H9 (cell line): Measurements from ENCODE around the gene GRAMD1C. TPM values are rescaled to one million over a fixed set of nuclear protein-coding genes. Genes with fewer than 3 reads are reported as not detected.

ENCODE experiments used
- DNase-seq: peaks from one replicate; pipeline ENCODE4 v3.0.0-alpha.2; 2017
- H2AFZ ChIP-seq: one replicate; pipeline ENCODE4 v1.6.1; 2013; ENCODE audit warnings: mild to moderate bottlenecking, low read length, control low read depth, moderate library complexity
- H2AK5ac ChIP-seq: 2 replicates; pipeline ENCODE4 v1.6.1; 2013; ENCODE audit warnings: low read length, control low read depth, mixed read lengths; ENCODE audit not compliant: insufficient read length
- H2BK120ac ChIP-seq: one replicate; pipeline ENCODE4 v1.6.1; 2013; ENCODE audit warnings: low read depth, mild to moderate bottlenecking, low read length, control low read depth, inconsistent platforms; ENCODE audit not compliant: poor library complexity, severe bottlenecking
- H2BK12ac ChIP-seq: 2 replicates; pipeline ENCODE4 v1.6.1; 2013; ENCODE audit warnings: low read length, control low read depth, mixed read lengths, low read depth; ENCODE audit not compliant: insufficient read length
- H2BK15ac ChIP-seq: 2 replicates; pipeline ENCODE4 v1.6.1; 2013; ENCODE audit warnings: low read depth, low read length, control low read depth
- H2BK20ac ChIP-seq: one replicate; pipeline ENCODE4 v1.6.1; 2013; ENCODE audit warnings: low read depth, mild to moderate bottlenecking, low read length, control low read depth, inconsistent platforms; ENCODE audit not compliant: poor library complexity, severe bottlenecking
- H2BK5ac ChIP-seq: 2 replicates; pipeline ENCODE4 v1.6.1; 2013; ENCODE audit warnings: low read length, control low read depth, mixed read lengths; ENCODE audit not compliant: insufficient read length
- H3K14ac ChIP-seq: 2 replicates; pipeline ENCODE4 v1.6.1; 2013; ENCODE audit warnings: low read length, control low read depth; ENCODE audit not compliant: insufficient read depth
- H3K18ac ChIP-seq: 2 replicates; pipeline ENCODE4 v1.6.1; 2013; ENCODE audit warnings: low read depth, mild to moderate bottlenecking, mixed read lengths, low read length, control low read depth; ENCODE audit not compliant: insufficient read length
- H3K23ac ChIP-seq: 2 replicates; pipeline ENCODE4 v1.6.1; 2013; ENCODE audit warnings: low read length, control low read depth, mixed read lengths, low read depth; ENCODE audit not compliant: insufficient read length
- H3K23me2 ChIP-seq: 2 replicates; pipeline ENCODE4 v1.6.1; 2013; ENCODE audit warnings: low read depth, mild to moderate bottlenecking, mixed read lengths, low read length, control low read depth; ENCODE audit not compliant: insufficient read length, poor library complexity, severe bottlenecking
- H3K27ac ChIP-seq: 2 replicates; pipeline ENCODE4 v1.5.1; 2013; ENCODE audit warnings: low read length, control low read depth, mixed read lengths, low read depth; ENCODE audit not compliant: insufficient read length
- H3K27me3 ChIP-seq: 2 replicates; pipeline ENCODE4 v1.6.1; 2013; ENCODE audit warnings: low read length, control low read depth, inconsistent platforms; ENCODE audit not compliant: insufficient read depth
- H3K4ac ChIP-seq: 2 replicates; pipeline ENCODE4 v1.6.1; 2013; ENCODE audit warnings: low read depth, mild to moderate bottlenecking, control low read depth, inconsistent platforms, low read length, moderate library complexity
- H3K4me1 ChIP-seq: 2 replicates; pipeline ENCODE4 v1.6.1; 2013; ENCODE audit warnings: low read length, control low read depth, inconsistent platforms; ENCODE audit not compliant: insufficient read depth
- H3K4me2 ChIP-seq: 2 replicates; pipeline ENCODE4 v1.6.1; 2013; ENCODE audit warnings: low read length, control low read depth, mixed read lengths; ENCODE audit not compliant: insufficient read length, insufficient read depth
- H3K56ac ChIP-seq: 2 replicates; pipeline ENCODE4 v1.6.1; 2013; ENCODE audit warnings: low read depth, mild to moderate bottlenecking, mixed read lengths, low read length, control low read depth; ENCODE audit not compliant: insufficient read length
- H3K79me1 ChIP-seq: 2 replicates; pipeline ENCODE4 v1.6.1; 2013; ENCODE audit warnings: low read depth, mild to moderate bottlenecking, moderate library complexity, low read length, control low read depth, inconsistent platforms; ENCODE audit not compliant: insufficient read depth, poor library complexity, severe bottlenecking
- H3K79me2 ChIP-seq: 2 replicates; pipeline ENCODE4 v1.6.1; 2013; ENCODE audit warnings: low read length, control low read depth, inconsistent platforms; ENCODE audit not compliant: insufficient read depth
- H3K9ac ChIP-seq: 2 replicates; pipeline ENCODE4 v1.6.1; 2013; ENCODE audit warnings: low read length, control low read depth, mixed read lengths; ENCODE audit not compliant: insufficient read length; ENCODE audit errors: extremely low read depth
- H3K9me3 ChIP-seq: one replicate; pipeline ENCODE4 v1.6.1; 2013; ENCODE audit warnings: low read depth, low read length, inconsistent platforms; ENCODE audit not compliant: control insufficient read depth
- H3T11ph ChIP-seq: one replicate; pipeline ENCODE4 v1.6.1; 2013; ENCODE audit warnings: mild to moderate bottlenecking, low read length, control low read depth, inconsistent platforms
- H4K20me1 ChIP-seq: one replicate; pipeline ENCODE4 v1.6.1; 2013; ENCODE audit not compliant: control insufficient read depth, insufficient read length, insufficient read depth
- H4K5ac ChIP-seq: 2 replicates; pipeline ENCODE4 v1.6.1; 2013; ENCODE audit warnings: low read depth, mild to moderate bottlenecking, mixed read lengths, low read length, control low read depth; ENCODE audit not compliant: insufficient read length
- H4K8ac ChIP-seq: replicated peaks from 2 replicates; pipeline ENCODE4 v1.6.1; 2013; ENCODE audit warnings: low read length, control low read depth, mixed read lengths, low read depth; ENCODE audit not compliant: insufficient read length
- H4K91ac ChIP-seq: 2 replicates; pipeline ENCODE4 v1.6.1; 2013; ENCODE audit warnings: low read depth, mild to moderate bottlenecking, moderate library complexity, mixed read lengths, low read length, control low read depth; ENCODE audit not compliant: insufficient read length
- H3K27ac Mint-ChIP-seq, 3 experiments: 2 replicates in 2 of 3; 3 replicates in 1 of 3; pipeline ENCODE4 v1.8.0; 2020 to 2021; ENCODE audit warnings: mixed read lengths in 3 of 3, mild to moderate bottlenecking in 1 of 3, moderate library complexity in 1 of 3
- H3K27me3 Mint-ChIP-seq: 2 replicates; pipeline ENCODE4 v1.8.0; 2021; ENCODE audit warnings: low read depth, mild to moderate bottlenecking, moderate library complexity, mixed read lengths
- H3K36me3 Mint-ChIP-seq, 3 experiments: 2 replicates in 2 of 3; 3 replicates in 1 of 3; pipeline ENCODE4 v1.8.0; 2020 to 2021; ENCODE audit warnings: low read depth in 3 of 3, mixed read lengths in 3 of 3; ENCODE audit not compliant: insufficient read depth in 1 of 3
- H3K4me1 Mint-ChIP-seq, 2 experiments: 2 replicates each; pipeline ENCODE4 v1.8.0; 2020; ENCODE audit warnings: mixed read lengths in 2 of 2
- H3K4me3 Mint-ChIP-seq, 2 experiments: 2 replicates in 1 of 2; 3 replicates in 1 of 2; pipeline ENCODE4 v1.8.0; 2020 to 2021; ENCODE audit warnings: mild to moderate bottlenecking in 2 of 2, mixed read lengths in 2 of 2, moderate library complexity in 1 of 2
- H3K9me3 Mint-ChIP-seq, 2 experiments: 2 replicates in 1 of 2; 3 replicates in 1 of 2; pipeline ENCODE4 v1.8.0; 2020; ENCODE audit warnings: mild to moderate bottlenecking in 2 of 2, mixed read lengths in 2 of 2, moderate library complexity in 1 of 2
- CTCF ChIP-seq: fragments of 200-600 bp; sonication (generic); conservative IDR thresholded peaks from 3 replicates; pipeline ENCODE4 v1.8.0; 2021; ENCODE audit warnings: antibody characterized with exemption, mild to moderate bottlenecking
- WGBS: extraction: QIAGEN DNeasy Blood & Tissue Kit; methylation state at CpG from one replicate; pipeline ENCODE4 v1.1.7; 2013; ENCODE audit warnings: missing lambda C conversion rate, low lambda C conversion rate, mixed read lengths; ENCODE audit not compliant: insufficient read length; ENCODE audit errors: extremely low coverage; 5-methylcytosine and 5-hydroxymethylcytosine counted together
- total RNA-seq: library from RNA; stranded (reverse); gene quantifications from 2 replicates; pipeline ENCODE4 v1.2.1, GENCODE V29; 2021

GRAMD1C gene
- total RNA-seq, 1 experiment from 2014 or later: 1.8 TPM

- Mint-ChIP-seq H3K36me3 (no peaks in the 10 kb centered on the region), H3K4me1 (peaks cover 6 to 9% of the 10 kb centered on the region in 2 experiments), H3K9me3 (no peaks in the 10 kb centered on the region), H3K27ac (no peak overlapping the region), H3K4me3 (no peak overlapping the region), H3K27me3 (no peaks in the 10 kb centered on the region)
- Histone ChIP-seq H3K23me2 (no peaks in the 10 kb centered on the region), H4K5ac (no peak overlapping the region), H3K9ac (no peak overlapping the region), H3K4me2 (no peak overlapping the region), H3K27me3 (no peaks in the 10 kb centered on the region), H2BK120ac (no peak overlapping the region), H2AFZ (no peak overlapping the region), H3K79me1 (no peaks in the 10 kb centered on the region), H3K4me1 (no peaks in the 10 kb centered on the region), H3K14ac (no peak overlapping the region), H3K9me3 (no peaks in the 10 kb centered on the region), H4K20me1 (no peaks in the 10 kb centered on the region), H2AK5ac (no peak overlapping the region), H3K79me2 (no peaks in the 10 kb centered on the region), H2BK15ac (no peak overlapping the region), H3K4ac (no peak overlapping the region), H3K56ac (no peak overlapping the region), H2BK20ac (no peak overlapping the region), H3K23ac (no peak overlapping the region), H2BK12ac (no peak overlapping the region), H3K18ac (no peak overlapping the region), H3K27ac (no peak overlapping the region), H4K91ac (no peak overlapping the region), H4K8ac (no peak overlapping the region), H2BK5ac (no peak overlapping the region), H3T11ph (no peak overlapping the region)
- no peak for TF ChIP-seq CTCF
- no peak for DNase-seq
- WGBS: no CpG with 5 or more reads among the region's 3 CpGs
Observed at GRCh38 chr3:113896930-113897329, 58.3 kb downstream of the GRAMD1C start.
